ENCODE data around the gene HSPB1. TPM values are rescaled to one million over a fixed set of nuclear protein-coding genes. Genes with fewer than 3 reads are reported as not detected.

HSPB1 gene
- total RNA-seq, 1 experiment from 2014 or later = 116 TPM

- H3K4me3 ChIP-seq = no peak overlapping the region
- H3K27me3 ChIP-seq = no peaks in the 10 kb centered on the region
- DNase-seq = no peak
- no peak overlapping the region for H3K27ac ChIP-seq
- H3K36me3 ChIP-seq = peaks cover 87% of the 10 kb centered on the region
- no peaks in the 10 kb centered on the region for H3K9me3 ChIP-seq (replicated peaks)
- peaks cover 3% of the 10 kb centered on the region for H3K4me1 ChIP-seq
Observed at GRCh38 chr7:76346778-76347177, 44.3 kb downstream of the HSPB1 start.

GRCh38 chr7:76347710-76348109, 45.2 kb downstream of the HSPB1 start:
- no peak for DNase-seq
- no peaks in the 10 kb centered on the region for H3K27me3 ChIP-seq
- H3K9me3 ChIP-seq (replicated peaks) = no peaks in the 10 kb centered on the region
- no peak overlapping the region for H3K4me3 ChIP-seq
- H3K36me3 ChIP-seq = peaks cover 79% of the 10 kb centered on the region
- H3K4me1 ChIP-seq = peaks cover 11% of the 10 kb centered on the region
- no peak overlapping the region for H3K27ac ChIP-seq

- H3K9me3 ChIP-seq (replicated peaks) = no peaks in the 10 kb centered on the region
- peaks cover 73% of the 10 kb centered on the region for H3K36me3 ChIP-seq
- DNase-seq = no peak
- H3K27me3 ChIP-seq = no peaks in the 10 kb centered on the region
- H3K4me3 ChIP-seq = no peak overlapping the region
- H3K4me1 ChIP-seq = peaks cover 19% of the 10 kb centered on the region
- no peak overlapping the region for H3K27ac ChIP-seq
Observed at GRCh38 chr7:76349313-76349885, 46.9 kb downstream of the HSPB1 start.

DNA sequence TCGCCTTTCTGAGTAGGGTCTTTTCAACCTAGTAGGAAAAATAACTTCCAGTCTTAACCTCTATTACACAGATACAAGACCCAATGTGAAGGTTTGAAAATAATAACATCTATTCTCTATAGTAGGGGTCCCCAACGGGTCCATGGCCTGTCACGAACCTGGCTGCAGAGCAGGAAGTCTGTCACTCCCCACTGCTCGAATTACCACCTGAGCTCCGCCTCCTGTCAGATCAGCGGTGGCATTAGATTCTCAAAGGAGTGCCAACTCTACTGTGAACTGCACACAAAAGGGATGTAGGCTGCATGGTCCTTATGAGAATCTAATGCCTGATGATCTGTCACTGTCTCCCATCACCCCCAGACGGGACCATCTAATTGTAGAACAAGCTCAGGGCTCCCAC, 48.9 kb downstream of the HSPB1 start:
- H3K9me3 ChIP-seq (replicated peaks) = no peaks in the 10 kb centered on the region
- peaks cover 73% of the 10 kb centered on the region for H3K36me3 ChIP-seq
- no peaks in the 10 kb centered on the region for H3K27me3 ChIP-seq
- H3K4me1 ChIP-seq = peaks cover 19% of the 10 kb centered on the region
- no peak overlapping the region for H3K4me3 ChIP-seq
- DNase-seq = no peak
- no peak overlapping the region for H3K27ac ChIP-seq

DNA sequence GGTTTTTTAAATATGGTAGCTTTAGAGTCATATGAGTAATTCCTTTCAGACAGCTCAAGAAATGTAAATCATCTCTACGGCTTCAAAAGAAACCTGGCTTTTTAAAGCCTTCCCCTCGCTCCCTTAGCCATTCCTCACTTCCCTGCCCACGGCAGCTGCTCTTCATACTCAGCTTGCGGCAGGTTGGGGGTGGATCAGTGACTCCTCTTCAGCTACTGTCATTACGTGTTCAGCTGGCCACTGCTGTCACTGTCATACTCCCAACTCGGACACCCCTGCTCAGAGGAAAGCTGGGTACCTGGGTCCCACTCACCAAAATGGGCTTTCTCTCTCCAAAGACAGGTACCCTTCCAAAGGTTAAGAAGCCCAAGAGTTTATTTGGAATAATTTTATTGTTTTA, 49.7 kb downstream of the HSPB1 start:
- peaks cover 19% of the 10 kb centered on the region for H3K4me1 ChIP-seq
- no peaks in the 10 kb centered on the region for H3K9me3 ChIP-seq (replicated peaks)
- DNase-seq = peak; percentile 87 to 91
- peaks cover 73% of the 10 kb centered on the region for H3K36me3 ChIP-seq
- H3K27me3 ChIP-seq = no peaks in the 10 kb centered on the region
- peak overlapping the region; percentile 28 for H3K27ac ChIP-seq
- H3K4me3 ChIP-seq = no peak overlapping the region

GRCh38 chr7:76353744-76354143, 51.3 kb downstream of the HSPB1 start:
- Histone ChIP-seq H3K9me3 (replicated peaks) (no peaks in the 10 kb centered on the region), H3K27me3 (no peaks in the 10 kb centered on the region), H3K4me1 (peaks cover 19% of the 10 kb centered on the region), H3K36me3 (peaks cover 65% of the 10 kb centered on the region), H3K4me3 (no peak overlapping the region), H3K27ac (no peak overlapping the region)
- no peak for DNase-seq

Other genes starting within 250 kb of the HSPB1 start
- gene SRRM3, start 100.8 kb upstream of the HSPB1 start, total RNA-seq (2014; rRNA removed; shearing (Covaris generic)) = 0.43 and 0.51 TPM in 2 replicates
- 180 and 190 TPM in 2 replicates for gene YWHAG, start 56.3 kb downstream of the HSPB1 start, total RNA-seq (2014; rRNA removed; shearing (Covaris generic))
- gene SSC4D, start 107.0 kb downstream of the HSPB1 start, total RNA-seq (2014; rRNA removed; shearing (Covaris generic)) = 0.86 and 1.8 TPM in 2 replicates
- gene ZP3, start 122.3 kb downstream of the HSPB1 start, total RNA-seq (2014; rRNA removed; shearing (Covaris generic)) = 0.99 and 1.8 TPM in 2 replicates
- 10.6 and 11.5 TPM in 2 replicates for gene DTX2, start 159.0 kb downstream of the HSPB1 start, total RNA-seq (2014; rRNA removed; shearing (Covaris generic))
- 0.33 and 0.69 TPM in 2 replicates for gene UPK3B, start 207.9 kb downstream of the HSPB1 start, total RNA-seq (2014; rRNA removed; shearing (Covaris generic))
- gene SPDYE16, start 240.6 kb downstream of the HSPB1 start, total RNA-seq (2014; rRNA removed; shearing (Covaris generic)) = 0.10 TPM in 1 of 2 replicates, not detected in the other

All from SJCRH30 (cell line).